NCI-H187 (cell line): Measurements from ENCODE around the gene WDR27.
"Not testable (repeated sequence)": the region's sequence is repeated elsewhere in the genome, so short reads cannot be mapped to it uniquely, and the experiment has no call there.

ENCODE experiments used
- DNase-seq, 2 experiments: peaks; one replicate each; lab custom pipeline; 2025; lab: John Stamatoyannopoulos, UW

WDR27 gene

GRCh38 chr6:169640351-169640852 is 61.4 kb downstream of the WDR27 start:
- no peak for DNase-seq

- DNase-seq = no peak
Measured at GRCh38 chr6:169639653-169640278, 62.1 kb downstream of the WDR27 start.

DNA sequence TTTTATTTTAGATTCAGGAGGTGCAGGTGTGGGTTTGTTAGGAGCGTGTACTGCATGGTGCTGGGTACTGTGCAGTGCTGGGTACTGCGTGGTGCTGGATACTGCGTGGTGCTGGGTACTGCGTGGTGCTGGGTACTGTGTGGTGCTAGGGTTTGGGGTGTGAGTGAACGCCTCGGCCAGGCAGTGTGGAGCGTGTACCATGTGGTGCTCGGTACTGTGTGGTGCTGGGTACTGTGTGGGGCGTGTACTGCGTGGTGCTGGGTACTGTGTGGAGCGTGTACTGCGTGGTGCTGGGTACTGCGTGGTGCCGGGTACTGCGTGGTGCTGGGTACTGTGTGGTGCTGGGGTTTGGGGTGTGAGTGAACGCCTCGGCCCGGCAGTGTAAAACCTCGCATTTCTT is 62.9 kb downstream of the WDR27 start:
- no peak for DNase-seq

DNA sequence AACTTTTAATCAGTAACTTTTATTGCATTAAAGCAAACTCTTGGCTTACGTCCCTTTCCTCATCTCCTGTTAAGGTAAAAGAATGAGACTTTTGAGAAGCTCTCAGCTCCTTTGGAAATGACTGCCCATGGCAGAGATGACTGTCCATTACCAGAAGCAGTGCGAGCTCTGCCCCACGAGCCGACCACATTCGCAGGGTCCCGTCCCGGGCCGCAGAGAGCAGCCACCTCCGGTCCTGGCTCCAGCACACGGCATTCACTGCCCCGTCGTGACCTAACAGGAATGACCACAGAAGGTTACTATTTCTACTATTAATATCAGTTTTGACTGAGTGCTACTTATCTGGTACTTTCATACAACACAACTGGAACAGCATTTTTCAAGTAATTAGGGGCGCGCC is 63.4 kb downstream of the WDR27 start:
- DNase-seq = no peak

- no peak for DNase-seq
Measured at GRCh38 chr6:169635345-169635744, 66.5 kb downstream of the WDR27 start.

DNA sequence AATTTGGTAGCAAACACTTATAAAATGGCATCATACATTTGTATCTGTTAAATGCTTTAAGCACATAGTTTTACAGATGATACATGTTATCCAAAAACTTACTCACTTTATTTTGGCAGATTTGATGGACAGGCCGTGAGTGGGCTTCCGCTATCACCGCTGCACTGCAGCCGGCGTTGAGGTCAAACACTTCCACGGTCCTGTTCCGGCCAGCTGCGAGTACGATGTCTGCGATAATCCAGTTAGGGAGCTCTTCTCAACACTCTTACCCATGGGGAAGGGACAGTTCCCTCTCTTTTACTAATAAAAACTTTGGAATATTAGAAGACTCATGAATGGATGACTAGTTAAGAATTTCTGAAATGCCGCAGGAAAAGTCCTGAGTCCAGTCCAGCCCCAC is 69.0 kb downstream of the WDR27 start:
- DNase-seq = no peak

DNA sequence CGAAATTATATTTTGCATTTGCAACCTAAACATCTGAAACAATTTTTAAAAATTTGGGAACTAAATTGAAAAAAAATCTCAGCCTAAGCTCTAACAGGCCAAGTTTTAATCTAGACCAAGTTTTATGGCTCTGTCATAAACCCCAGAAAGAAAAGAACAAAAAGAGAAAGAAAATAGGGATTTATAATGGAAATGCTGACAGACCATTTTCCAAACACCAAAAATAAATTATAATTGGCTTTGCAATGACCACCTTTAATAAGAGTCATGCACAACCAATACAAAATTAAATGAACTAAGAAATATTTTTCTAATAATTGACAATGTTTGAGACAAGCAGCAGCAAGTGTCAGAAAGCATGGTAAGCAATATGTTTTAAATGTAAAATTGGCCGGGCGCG is 72.6 kb downstream of the WDR27 start:
- DNase-seq = no peak

DNA sequence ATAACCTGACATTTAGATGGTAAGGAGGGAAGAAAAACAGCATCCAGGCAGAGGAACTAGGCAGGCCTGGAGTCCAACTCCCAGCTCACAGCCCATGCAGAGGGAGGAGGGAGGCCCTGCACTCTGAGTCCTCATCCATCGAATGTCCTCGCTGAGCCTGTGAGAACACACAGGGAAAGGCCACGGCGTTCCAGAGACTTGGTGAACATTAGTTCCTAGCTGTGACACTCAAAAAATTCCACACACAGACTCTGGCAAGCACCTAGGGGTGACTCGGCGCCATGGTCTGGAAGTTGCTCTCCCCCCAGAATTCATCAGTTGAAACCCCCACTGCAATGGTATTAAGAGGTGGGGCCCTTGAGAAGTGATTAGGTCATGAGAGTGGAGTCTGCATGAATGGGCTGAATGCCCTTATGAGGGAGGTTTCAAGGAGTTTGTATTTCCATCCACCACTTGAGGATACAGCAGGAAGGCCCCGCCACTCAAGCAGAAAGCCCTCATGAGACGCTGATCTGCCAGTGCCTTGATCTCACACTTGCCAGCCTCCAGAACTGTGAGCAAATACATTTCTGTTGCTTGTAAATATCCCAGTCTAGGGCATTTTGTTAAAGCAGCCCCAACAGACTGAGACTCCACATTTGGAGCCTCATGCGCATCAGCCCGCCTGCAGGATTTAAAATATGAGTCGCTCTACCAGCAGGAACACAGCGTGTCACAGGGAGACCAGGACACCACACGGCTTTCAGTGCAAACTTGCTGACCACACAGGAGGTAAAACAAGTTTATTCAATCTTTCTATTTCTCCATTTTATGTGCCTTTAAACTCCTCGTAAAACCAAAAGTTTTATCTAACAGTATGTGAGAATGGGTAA is 73.9 kb downstream of the WDR27 start:
- no peak for DNase-seq

DNA sequence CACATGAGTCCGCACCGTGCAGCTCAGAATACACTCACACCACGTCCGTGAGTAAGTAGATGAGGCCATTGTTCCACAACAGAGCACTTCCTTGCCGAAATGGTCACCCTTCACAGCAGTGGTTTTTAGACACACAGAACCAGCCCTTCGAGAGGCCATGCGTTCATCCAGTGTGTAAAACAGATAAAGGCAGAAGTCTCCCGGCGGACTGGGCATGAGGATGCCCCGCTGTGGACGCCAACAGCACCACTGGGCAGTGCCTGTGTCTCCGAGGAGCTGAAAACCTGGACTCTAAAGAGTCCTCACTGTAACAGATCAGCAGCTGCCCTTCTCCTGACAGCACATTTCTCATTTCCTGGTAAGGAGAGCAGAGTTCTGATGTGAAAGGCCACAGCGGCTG is 75.2 kb downstream of the WDR27 start:
- DNase-seq = no peak

DNA sequence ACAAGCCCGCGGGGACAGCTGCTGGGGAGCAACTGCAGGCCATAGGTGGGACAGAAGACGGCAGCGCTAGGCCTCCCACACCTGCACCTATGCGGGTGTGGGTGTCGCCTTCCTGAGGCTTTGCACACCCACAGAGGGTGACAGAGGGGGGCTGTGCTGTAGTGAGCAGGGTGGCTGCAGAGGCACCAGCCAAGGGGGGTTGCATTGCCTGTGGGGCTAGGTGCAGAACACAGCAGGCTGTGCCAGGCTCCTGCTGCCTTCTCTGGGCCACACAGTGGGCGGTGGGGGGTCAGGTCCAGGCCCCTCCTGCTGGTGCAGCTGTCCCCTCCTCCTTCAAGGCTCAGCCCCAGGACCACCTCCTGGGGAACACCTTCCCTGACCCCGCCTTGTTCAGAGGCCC is 75.7 kb downstream of the WDR27 start:
- DNase-seq = no peak

GRCh38 chr6:169625376-169625775 is 76.5 kb downstream of the WDR27 start:
- no peak for DNase-seq

DNA sequence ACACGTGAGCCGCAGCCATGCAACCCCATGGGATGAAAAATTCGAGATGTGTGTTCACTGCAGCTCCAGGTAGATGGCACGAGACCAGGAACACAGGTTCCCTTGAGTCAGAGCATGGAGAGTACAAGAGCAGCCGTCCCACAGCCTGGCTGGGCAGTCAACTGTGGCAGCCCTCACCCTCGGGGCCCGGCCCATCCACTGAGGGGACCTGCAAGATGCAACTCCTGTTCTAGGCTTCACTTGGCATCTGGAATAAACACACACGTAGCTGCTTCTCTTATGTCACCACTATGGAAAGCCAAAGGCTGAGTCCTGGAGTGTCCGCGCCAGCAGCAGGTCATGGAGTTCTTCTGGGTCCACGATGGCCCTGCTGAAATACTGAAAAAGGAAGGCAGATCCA is 77.0 kb downstream of the WDR27 start:
- DNase-seq = no peak

GRCh38 chr6:169623975-169624374 is 77.9 kb downstream of the WDR27 start:
- no peak for DNase-seq

DNA sequence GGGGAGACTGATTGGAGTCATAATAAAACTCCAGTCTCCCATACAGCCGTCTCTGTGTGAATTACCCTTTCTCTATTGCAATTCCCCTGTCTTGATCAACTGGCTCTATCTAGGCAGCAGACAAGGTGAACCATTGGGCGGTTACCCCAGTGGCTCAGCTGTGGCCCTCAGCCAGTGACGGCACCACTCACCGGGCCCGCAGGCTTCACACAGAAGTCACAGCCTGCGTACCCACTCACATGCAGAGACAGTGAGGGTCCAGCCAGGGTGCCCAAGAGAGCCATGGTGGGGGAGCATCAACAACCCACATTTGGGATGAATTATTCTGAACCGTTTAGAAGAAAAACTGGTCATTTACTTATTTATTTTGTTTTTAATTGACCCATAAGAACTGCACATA is 78.5 kb downstream of the WDR27 start:
- DNase-seq = no peak

DNA sequence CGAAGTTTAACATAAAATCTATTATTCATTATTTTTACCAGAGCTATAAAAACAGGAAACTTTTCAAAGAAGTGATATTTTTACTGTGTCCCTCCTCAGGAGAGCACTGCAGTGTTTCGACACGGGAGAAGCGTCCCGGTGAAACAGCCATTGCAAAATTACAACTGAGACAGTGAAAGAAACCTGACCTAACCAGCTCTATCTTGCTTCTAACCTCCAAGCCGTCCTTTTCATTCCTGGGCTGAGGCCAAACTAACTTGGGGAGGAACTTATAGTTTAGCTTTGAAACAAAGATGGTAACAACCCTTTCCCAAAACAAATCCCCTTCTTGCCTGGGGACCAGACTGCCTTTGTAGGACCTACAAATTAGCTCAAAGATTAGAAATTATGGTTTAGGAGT is 79.2 kb downstream of the WDR27 start:
- DNase-seq = no peak

DNA sequence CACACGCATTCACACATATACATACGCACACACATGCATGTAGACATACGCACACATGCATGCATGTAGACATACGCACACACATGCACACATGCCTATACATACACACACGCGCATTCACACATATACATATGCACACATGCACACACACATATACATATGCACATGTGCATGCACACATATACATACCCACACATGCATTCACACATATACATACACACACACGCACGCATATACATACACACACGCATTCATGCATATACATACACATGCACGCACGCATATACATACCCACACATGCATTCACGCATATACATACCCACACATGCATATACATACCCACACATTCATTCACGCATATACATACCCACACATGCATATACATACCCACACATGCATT is 80.5 kb downstream of the WDR27 start:
- DNase-seq = no peak

GRCh38 chr6:169620171-169621130 is 81.4 kb downstream of the WDR27 start:
- DNase-seq = no peak

GRCh38 chr6:169619650-169620049 is 82.2 kb downstream of the WDR27 start:
- no peak for DNase-seq

GRCh38 chr6:169618526-169619490 is 83.0 kb downstream of the WDR27 start:
- no peak for DNase-seq

- DNase-seq = no peak
Measured at GRCh38 chr6:169617562-169617961, 84.3 kb downstream of the WDR27 start.

GRCh38 chr6:169608609-169609008 is 93.2 kb downstream of the WDR27 start:
- not testable (repeated sequence) for DNase-seq
